ENCODE data around the gene TMEM273.

GRCh38 chr10:49153971-49154370, 34.2 kb downstream of the TMEM273 start:
- TF ChIP-seq GATA2 (IDR thresholded peaks at IDR 0.05; ENCODE audit: low read depth, low read length) (no peak), GATA3 (IDR thresholded peaks at IDR 0.05; ENCODE audit: low read depth, low read length) (no peak)

Measured in SH-SY5Y (cell line).